SKM-1 treated with dmso at 0.1 percent for 144 hours (cell line): Measurements from ENCODE around the gene MYH9.
A peak's percentile ranks its signal among the peaks of the same experiment; 100 is the strongest.

Source experiments
- DNase-seq: peaks from one replicate; lab custom pipeline; 2025; ENCODE audit not compliant: unreplicated experiment; lab: John Stamatoyannopoulos, UW

Gene MYH9

DNA sequence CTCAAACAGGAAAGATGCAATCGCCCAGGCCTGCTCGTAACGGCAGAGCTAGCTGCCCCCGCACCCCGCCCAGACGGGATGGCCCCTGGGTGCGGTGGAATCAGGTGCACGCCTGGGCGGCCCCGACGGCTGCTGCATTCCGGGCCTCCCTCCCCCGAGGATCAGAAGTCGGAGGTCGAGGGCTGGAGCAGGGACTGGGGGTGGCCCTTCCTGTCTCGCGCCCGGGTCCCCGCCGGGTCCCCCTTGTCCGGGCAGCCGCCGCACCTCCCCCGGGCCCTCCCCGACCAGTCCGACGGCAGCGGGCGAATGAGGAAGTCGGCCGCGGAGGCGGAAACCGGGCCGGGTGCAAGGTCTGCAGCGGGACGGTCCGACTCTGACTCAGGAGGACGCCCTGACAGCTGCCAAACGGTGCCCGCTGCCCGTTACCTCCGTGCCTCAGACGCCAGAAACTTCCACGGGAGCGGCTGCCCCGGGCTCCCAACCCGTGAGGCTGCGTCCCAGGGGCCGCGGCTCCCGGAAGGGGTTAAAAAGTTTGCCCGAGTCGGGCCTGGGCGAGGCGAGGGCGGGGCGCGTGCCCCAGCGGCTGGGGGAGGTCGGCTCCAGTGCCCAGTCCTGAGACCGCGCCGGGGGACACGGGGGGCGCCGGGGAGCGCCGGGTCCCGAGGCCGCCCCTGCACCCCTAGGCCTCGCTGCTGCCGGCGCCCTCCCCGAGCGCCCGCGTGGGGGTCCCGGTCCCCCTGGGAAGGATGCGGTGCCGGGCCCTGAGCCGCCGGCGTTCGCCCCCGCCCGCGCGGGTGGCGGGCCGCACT lies 663 bp downstream of the MYH9 start:
- peak; percentile 49 for DNase-seq

DNA sequence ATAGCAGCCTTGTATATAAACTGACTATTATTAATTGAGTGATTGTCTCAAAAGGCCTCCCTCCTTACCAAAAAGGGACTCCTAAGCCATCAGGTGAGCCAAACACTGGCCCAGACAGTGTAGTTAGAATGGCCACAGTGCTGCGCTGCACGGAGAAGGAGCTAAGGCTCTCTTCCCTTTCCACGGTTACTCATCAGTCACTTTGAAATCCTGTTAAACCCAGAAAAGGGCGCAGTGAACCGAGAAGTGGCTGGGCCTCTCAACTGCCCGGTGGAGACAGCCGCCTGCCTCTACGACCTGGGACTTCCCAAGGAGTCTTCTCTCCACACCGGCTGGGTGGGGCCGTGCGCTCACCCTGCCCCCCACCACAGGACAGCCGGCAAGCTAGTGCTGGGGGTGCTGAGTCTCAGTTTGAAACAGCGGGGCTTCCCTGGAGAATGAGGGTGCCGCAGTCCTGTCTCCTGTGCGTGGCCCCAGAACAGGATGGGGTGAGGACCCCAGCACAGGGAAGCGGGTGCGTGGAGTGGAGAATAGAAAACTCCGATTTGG lies 1.3 kb downstream of the MYH9 start:
- DNase-seq, result peak; percentile 37

DNA sequence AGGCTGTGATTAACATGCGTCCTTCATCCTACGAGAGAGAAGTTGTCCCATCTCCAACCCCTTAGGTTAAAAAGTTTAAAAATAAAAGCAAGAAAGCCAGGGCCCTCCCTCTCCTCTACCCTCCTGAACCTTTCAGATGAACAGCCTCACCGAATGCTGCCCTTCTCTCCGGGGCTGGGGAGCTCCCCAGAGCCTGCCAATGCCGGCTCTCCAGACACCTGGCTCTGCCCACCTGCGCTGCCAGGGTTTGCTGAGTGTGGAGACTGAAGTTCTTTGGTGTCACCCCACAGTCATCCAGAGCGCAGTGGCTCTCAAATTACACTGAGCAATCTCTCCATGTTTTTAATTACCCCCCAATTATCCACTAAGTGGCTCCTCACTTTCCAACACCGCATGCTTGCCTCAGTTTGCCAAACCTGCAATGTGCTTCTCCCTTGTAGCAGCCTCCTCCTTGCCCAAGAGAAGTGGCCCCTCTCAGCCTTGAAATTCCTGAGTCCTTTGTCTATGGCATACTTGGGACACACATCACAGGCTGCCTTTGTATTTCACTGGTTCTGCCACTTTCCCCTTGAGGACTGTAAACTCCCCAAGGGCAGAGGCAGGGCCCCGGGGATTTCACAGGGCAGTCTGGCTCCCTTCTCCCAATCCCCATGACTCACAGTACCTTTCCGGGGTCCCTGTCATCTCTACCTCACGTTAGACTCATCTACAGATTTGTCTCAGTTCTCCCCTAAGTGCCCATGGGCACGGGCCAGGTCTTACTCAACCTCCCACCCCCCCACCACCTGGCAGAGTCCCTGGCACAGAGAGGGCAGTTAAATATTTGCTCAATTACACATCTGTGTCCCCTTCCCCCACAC lies 2.0 kb downstream of the MYH9 start:
- DNase-seq, result no peak

DNA sequence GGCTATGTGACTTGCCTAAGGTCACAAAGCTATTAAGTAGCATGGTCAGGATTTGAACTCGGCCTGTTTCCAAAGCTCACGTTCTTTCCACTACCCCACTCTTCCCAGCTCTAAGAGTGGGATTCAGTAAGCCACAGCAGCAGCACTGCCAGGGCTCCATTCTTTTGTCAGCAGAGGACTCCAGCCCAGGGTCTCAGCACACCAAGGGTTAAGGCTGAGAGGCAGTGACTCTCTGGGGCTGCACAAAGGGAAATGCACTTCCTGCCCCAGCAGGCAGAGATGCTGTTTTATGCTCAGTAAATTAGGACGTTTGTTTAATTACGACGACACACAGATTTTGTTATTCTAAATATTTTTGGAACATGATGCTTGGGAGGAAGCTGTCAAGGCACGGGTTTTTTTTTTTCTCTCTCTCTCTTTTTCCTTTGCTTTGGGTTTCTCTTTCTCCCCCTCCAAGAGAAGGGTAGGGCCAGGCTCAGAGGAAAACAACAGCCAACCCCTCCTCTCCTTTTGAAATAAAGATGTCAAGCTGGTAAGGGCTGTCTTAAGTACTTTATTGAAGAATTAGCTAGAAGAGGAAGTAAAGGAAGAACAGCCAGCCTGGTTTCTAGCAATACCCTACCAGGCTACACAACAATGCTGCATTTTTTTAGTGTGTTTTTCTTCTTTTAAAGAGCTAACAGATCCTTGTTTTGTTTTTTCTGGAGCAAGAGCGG lies 2.8 kb downstream of the MYH9 start:
- DNase-seq, result peak; percentile 63

DNA sequence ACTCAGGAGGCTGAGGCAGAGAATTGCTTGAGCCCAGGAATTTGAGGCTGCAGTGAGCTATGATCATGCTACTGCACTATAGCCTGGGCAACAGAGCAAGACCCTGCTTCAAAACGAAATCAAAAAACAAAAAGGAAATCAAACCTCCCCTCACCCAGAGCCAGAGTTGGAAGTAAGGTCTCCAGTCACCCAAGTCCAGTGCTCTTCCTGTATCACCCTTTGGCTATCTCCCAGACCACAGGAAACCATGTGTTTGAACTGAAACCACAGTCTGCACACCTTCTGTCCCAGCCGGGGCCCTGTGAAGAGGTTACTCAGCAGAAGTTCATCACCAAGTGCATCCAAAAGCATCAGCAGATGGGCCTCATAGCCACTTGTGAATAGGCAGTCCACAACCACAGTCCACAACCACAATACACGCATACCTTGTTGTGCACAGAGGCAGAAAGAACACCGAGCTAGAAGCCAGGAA lies 4.6 kb downstream of the MYH9 start:
- no peak for DNase-seq

DNA sequence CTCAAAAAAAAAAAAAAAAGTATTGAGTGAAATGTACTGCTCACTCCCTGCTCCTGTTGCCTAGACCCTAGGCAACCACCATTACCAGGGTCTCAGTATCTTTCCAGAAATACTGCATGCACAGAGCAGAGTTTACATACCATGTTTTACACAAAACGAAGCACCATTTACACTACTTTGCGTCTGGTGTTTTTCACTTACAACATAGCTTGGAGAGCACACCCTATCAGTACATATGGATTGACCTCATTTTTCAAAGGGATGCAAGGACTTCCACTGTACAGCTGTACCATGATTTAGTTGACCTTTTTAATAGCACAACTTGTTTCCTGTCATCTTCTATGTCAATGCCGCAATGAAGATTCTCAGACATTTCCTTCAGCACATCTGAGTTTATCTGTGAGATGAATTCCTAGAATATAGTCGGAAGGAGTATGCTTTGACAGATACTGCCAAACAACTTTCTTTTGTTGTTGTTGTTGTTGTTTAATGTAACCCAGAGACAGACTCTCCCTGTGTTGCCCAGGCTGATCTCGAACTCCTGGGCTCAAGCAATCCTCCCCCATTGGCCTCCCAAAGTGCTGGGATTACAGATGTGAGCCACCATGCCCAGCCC lies 6.1 kb downstream of the MYH9 start:
- DNase-seq, result no peak

DNA sequence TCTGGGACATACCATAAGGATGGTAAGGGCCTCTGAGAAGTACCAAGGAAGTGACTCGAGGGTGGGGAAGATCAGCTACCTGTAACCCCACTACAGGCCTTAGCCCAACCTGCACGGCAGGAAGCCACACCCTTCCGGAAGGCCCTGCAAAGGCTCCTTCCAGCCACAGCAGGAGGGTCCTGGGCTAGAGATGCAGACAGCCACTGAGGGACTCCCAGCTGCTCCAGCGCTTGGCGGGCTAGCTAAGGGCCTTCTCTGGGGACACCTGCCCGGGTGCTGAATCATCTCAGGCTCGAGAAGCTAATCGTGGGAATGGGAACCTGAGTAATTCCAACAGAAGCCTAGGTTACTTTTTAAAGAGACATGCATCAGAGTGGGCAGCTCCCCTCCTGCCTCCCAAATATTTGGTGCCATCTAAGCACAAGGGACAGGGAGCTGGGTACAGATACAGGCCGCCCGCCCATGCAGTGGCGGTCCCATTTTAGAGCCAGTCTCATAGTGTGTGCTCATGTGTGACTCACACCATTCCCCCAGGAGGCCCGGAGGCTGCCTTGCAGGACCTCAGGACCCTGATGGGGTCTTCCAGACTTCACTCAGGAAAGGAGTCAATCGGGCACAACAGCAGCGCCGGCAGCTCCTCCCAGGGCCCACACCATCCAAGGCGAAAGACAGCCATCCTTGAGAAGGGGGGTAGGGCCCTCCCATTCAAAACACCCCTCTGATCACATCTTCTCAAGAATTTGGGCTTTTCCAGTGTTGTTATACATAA lies 8.0 kb downstream of the MYH9 start:
- DNase-seq, result no peak

DNA sequence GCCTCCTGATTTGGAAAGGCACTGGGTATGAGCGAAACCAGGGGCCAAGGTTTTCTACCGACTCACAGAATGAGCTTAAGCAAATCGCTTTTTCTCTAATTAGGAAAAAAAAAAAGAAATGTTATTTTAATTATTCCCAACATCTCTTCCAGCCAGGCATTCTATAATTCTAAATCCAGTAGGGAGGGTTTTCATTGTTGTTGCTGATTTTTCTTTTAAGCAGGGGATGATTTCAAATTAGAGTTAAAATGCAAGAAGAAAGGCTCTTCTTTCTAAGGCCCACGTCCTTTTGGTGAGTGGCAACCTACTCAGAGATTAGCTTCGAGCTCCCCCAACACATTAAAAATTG lies 8.9 kb downstream of the MYH9 start:
- DNase-seq, result no peak

DNA sequence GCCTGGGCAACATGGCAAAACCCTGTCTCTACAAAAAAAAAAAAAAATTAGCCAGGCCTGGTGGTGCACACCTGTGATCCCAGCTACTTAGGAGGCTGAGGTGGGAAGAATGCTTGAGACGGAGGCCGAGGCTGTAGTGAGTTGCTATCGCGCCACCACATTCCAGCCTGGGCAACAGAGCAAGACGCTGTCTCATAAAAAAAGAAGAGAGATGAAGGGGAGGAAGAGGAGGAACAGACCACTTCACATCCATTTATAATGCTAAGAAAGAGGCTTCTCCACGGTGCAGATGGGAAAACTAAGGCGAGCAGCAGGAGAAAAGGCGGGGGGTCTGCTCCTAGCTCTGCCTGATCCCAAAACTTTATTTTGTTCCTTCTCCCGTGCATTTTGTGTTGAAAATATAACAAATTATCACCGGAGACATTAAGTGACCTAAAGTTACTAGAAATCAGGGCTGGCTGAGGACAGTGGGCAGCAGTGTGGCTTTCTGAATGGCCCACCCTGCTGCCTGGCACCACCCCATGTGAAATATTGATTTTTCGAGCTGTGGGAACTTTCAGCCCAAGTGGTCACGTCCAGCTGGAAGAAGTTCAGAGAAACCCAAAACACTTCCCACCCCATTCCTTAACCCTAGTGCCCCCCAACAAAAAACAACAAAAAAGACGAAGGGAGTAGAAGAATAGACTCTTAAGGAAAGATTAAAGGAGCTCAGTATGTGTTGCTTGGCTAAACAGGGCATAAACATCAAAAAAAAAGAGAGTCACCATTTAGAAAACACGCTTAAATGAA lies 9.5 kb downstream of the MYH9 start:
- DNase-seq, result no peak

DNA sequence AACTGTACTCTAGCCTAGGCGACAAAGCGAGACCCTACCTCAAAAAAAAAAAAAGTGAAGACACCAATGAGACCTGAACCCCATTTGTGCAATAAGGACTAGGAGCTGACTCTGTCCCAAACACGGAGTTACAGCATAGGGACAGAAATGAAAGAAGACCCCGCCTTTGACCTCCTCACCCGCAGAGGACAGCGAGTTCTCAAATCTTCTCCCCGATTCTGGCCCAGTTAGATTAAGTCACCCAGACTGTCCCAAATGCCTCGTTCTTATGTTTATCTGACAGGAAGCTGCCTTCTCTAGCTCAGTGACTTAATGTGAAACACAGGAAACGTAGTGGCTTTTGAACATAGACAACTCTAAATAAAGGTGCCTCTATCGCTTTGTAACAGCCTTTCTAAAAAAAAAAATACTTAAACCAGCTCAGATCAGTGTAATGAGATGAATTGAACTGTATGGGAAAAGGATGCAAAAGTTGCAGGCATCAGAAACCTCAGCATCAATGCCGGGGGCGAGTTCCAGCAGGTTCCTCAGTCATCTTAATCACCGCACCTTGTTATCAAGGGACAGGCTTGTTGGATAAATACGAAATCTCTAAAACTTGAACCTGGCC lies 10.6 kb downstream of the MYH9 start:
- no peak for DNase-seq

DNA sequence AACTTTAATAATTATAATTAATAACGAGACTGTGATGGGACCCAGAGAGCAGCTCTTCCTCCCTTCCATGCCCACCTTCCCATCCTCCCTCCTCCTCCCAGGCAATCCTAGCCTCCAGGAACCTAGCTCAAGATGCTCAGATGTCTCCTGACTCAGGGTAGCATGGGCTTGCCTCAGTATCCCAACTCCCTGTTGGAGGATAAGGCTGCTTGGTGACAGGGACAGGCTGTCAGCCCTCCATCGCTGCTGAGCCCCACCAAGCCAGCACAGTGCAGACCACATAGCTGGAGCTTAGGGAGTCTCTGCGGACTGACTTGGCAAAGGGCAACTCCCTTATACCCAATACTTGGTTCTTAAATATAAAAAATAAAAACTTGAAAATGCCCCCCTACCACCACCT lies 11.5 kb downstream of the MYH9 start:
- no peak for DNase-seq

DNA sequence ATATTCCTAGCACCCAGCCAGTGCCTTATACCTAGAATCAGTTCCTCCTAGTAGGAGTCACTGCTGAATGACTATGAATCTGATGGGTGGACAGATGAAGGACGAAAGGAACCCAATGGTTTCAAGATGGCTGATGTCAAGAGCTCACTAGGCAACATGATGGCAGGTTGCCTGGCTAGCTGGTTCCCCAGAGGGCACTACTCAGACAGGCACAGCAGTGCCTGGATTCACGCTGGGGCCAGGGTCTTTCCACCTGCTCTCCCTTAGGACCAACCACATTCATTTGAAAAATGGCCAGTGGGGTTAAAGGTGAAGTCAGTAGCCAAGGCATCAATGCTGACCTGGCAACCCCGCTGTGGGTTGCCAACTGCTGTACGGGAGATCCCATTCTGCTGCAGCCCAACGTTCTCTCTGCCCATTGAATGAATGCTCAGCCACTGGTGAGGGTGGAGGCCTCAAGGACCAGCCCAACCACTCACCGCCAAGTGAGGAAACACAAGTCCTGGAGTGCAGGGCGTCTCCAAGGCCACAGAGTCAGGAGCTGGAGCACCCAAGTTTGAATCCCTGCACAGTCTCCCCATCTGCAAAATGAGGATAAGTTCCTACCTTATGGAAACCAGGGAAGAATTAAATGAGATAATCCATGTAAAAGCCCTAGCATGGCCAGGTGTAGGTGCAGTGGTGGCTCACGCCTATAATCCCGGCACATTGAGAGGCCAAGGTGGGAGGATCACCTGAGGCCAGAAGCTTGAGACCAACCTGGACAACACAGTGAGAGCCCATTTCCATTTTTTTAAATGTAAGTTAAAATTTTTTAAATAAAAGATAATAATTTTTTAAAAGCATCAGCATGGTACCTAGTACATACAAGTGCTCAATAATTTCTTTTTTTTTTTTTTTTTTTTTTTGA lies 12.4 kb downstream of the MYH9 start:
- DNase-seq, result no peak

DNA sequence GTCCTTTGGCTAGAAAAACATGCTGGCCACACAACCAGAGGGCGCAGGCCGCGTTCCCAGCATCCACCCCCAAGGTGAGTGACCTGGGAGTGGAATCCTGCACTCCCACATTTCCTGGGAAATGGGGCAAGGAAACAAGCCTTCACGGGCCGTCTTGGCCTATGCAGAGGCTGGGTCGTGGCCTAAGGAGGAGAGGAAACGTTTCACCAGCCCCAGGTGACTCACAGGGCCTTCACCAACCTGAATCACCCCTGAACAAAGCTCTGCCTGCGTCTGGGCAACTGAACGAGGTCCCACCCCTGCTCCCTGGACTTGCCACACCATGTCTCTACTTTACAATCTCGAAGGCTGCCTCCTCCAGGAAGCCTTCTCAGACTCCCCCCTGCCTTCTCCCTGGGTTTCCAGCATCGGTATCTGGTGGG lies 13.2 kb downstream of the MYH9 start:
- DNase-seq, result no peak

DNA sequence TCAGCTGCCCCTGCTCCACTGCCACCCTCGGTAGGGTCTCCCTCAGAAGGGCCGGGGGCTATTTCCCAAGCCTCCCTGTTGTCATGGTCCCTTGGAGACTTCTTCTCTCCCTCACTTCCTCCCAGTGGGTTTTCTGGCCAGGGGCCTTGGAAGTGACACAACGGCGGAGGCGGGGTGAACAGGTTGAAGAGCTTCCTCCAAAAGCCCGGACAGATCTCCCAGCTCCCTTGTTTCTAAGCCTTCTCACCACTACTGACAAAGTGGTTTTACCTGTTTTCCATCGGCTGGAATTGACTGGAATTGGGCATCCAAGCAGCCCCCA lies 14.5 kb downstream of the MYH9 start:
- peak; percentile 89 for DNase-seq

DNA sequence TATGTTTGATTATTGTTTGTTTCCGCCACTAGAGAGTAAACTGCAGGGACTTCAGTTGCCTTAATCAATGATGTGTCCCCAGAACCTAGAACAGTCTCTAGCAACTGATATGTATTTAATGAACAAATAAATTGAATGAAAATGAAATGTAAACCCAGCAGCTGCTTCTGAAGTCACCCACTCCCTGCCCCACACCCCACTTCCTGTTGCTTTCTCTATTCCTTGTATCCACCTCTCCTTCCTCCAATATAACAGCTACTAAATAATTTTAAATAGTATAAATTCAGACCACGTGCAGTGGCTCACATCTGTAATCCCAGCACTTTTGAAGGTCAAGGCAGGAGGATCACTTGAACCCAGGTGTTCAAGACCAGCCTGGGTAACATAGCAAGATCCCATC lies 15.8 kb downstream of the MYH9 start:
- no peak for DNase-seq

DNA sequence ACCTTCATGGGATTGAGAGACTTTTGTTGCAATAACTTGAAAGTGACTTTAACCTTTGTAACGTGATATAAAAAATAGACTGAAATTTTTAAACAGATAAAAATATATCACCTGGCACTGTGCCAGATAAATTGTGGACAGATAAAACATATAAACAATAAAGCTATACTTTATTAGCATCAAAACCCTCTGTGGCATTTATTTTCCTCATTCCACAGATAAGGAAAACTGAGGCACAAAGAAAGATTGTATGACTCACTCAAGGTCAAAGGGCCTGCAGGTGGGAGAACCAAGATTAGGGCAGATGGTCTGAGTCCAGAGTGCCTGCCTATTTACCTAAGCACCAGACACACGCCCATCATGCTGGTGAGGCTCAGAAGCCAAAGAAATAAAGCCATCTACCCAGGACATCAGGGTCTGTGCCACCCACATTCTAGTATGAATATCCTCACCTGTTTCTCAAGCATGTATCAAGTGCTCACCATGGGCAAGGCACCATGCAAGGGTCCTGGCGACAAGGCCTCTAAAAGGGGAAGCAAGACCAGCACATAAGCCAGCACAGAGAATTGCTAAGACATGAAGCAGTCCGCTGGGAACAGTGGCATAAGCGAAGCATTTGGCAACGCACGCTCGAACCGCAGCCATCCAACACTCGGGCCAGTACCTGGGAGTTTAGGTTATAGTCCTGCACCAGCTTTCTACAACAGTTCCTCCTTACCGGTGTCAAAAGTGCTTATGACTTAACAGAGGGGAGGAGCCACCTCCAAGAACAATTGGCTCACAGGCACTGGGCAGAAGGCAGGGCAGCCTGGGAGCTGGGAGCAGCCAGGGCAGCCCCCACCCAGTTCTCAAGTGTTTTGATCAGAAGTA lies 17.6 kb downstream of the MYH9 start:
- peak; percentile 76 for DNase-seq
